Activated naive CD4-positive, alpha-beta T cell treated with Interleukin-2 at 50 U/mL for 16 hours (primary cell): Measurements from ENCODE around the gene PHF2.

Experiments
- DNase-seq: peaks from one replicate; pipeline ENCODE4 v3.0.0-alpha.2; 2020

Gene PHF2

GRCh38 chr9:93603011-93603410 is 26.6 kb downstream of the PHF2 start:
- no peak for DNase-seq

DNA sequence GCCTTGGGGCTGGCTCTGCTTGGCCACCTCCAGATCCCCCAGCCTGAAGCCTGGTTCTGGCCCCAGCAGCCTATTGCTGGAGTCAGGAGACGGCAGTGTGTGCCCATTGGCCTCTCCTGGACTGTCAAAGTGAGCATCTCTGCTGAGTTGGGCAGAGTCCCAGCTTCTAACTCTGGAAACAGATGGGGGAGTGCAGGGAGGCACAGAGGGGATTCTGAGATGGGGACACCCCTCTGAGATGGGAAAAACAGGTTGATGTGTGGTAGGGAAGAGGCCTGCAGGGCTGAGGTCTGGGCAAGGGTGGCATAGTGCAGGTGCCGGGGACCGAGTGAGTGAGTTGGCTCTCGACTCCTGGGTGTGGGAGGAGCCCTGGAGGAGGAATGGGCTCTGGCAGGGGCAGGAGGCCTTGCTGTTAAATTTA is 27.5 kb downstream of the PHF2 start:
- no peak for DNase-seq

DNA sequence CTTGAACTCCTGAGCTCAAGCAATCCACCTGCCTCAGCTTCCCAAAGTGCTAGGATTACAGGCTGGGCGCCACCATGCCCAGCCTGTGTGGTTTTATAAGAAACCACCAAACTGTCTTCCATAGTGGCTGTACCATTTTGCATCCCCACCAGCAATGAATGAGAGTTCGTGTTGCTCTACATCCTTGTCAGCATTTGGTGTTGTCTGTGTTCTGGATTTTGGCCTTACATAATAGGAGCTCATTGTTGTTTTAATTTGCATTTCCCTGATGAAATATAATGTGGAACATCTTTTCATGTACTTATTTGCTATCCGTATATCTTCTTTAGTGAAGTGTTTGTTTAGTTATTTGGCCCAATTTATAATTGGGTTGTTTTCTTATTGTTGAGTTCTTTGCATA is 29.8 kb downstream of the PHF2 start:
- no peak for DNase-seq

DNA sequence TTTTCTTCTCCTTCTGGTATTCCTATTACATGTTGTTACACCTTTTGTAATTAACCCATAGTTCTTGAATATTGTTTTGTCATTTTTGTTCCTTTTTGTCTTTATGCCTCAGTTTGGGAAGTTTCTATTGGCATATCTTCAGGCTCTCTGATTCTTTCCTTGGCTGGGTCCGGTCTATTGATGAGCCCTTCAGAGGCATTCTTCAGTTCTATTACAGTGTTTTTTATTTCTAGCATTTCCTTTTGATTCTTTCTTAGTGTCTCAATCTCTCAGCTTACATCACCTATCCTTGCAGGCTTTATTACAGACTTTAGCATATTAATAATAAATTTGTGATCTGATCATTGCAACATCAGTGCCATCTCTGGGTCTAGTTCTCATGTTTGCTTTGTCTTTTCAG is 33.8 kb downstream of the PHF2 start:
- no peak for DNase-seq

DNA sequence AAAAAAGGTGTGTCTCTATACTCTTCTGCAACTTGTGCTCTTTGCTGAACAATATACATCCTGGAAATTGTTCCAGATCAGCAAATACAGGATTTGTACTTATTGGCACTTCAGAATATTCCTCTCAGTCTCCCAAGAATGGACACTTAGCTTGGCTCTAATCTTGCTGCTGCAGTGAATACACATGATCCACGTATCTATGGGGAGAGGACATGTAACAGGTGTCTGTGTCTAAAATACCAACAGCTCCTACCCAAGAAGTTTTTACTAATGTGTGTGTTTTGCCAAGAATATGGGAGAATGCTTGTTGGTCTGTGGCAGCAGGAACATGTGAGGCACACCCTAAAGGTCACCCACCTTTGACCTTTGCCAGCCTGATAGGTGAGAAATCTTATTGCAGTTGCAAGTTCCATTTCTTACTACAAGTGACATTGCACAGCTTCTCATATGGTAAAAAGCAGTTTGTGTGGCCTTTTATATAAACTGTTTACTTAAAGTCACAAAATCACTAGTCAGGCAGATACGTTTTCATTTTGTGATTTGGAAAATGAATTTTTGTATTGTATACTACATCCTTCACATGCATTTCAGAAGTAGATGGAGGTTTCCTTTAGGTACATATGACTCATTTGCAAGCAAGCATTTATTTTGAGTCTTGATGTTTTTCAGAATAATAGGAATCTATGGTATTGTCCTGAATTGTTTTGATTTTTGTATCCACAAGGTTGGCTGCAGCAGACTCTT is 35.8 kb downstream of the PHF2 start:
- no peak for DNase-seq

GRCh38 chr9:93612796-93613154 is 36.4 kb downstream of the PHF2 start:
- no peak for DNase-seq

DNA sequence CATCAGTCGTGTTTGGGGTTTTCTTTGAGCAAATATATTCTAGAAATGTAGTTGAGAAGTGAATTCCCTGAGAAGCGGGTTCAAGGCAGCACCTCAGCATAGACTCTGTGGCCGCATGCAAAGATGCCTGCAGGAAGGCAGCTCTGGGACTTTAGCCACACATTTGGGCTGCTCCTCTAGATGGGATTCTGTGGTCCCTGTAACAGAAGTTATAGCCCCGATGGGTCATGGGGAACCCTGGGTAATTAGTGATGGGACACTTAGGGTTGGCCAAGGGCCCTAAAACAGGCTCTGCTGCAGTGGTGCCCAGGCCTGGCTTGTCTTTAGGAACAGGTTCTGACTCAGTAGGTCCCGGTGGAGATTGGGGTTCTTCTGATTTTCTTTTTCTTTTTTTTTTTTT is 36.8 kb downstream of the PHF2 start:
- DNase-seq, result no peak

DNA sequence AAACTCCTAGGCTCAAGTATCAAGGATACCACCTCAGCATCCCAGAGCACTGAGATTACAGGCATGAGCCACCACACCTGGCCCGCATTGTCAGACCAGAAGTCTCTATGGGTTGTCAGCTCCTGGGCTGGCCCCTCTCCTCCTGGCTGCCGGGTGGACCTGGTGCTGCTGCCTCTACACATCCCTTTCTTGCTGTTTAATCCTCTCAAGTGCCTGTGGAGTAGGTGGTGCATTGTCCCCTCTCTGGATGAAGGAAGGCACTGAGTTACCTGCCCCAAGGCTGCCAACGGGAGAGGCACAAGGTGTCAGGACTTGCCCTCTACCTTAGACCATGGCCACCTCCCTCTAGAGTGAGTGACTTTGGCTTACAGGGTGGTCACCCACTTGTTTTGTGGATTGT is 37.4 kb downstream of the PHF2 start:
- DNase-seq, result no peak

GRCh38 chr9:93614830-93615468 is 38.6 kb downstream of the PHF2 start:
- no peak for DNase-seq

DNA sequence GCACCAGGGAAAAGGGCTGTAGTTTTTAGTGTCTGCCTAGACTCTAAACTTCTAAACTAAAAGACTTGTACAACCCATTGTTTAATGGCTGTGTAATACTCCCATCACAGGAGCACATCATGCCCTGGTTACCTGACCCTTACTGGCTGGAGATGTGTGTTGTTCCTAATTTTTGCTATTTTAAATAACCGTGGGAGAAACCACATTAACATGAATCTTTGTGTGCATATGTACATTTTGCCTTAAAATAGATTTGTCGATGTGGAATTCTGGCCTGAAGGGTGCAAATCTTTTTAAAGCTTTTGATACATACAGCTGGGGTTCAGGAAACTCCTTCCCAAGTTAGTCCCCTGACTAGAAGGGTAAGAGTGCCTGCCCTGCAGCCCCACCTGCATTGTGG is 39.7 kb downstream of the PHF2 start:
- DNase-seq, result no peak

DNA sequence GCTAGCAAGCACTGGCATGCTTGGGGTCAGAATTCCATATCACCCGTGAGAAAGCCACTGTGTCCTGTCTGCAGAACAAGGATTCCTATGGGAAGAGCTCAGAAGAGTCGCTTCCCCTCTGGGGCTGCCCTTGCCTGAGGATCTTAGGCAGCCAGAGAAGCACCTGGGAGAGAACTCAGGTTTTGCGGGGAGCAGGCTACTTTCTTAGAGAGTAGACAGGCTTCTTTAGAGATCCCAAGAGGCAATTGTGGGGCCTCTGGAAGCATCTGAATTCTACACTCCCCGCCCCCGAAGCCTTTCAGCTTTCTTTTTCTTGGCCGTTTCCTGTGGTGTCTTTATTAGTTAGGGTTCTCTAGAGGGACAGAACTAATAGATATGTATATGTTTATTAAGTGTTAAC is 40.9 kb downstream of the PHF2 start:
- DNase-seq, result no peak

DNA sequence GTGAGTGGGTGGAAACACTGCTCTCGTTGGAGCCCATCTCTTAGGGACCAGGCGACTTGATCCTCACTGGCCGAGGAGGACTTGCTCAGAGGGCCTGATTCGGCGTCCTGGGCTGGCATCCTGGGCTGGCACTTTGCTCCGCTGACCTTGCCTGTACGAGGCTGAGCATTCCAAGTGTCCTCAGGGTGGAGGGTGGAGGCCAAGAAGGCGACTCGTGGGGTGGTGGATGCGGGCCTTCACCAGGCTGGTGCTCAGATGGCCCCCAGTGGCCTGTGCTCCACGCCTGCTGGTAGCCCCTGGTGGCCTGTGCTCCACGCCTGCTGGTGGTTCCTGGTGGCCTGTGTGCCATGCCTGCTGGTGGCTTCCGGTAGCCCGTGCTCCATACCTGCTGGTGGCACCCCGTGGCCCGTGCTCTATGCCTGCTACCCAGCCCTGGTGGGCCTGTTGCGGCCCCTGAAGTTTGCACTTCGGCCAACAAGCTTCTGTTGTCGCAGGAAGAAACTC is 42.9 kb downstream of the PHF2 start:
- DNase-seq, result no peak

DNA sequence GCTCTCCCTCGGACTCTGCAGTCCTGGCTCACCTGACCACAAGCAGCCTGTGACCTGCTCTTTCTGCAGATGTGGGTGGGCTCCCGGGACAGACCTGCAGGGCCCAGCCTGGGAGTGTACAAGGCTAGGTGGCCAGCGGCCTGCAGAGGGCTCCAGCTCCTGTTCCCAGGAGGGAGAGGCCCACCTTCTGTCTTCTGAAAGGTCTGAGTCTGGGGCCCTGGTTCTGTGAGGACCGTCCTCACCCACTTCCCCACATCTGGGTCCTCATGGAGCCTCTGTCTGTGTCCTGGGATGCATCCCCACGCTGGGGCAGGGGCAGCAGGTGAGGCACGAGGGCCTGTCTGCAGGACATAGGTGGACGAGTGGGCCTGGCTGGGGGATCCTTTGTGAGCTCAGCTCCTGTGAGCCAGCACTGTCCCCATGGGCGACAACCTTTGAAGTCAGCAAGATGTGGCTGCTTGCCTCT is 43.7 kb downstream of the PHF2 start:
- DNase-seq, result no peak

- no peak for DNase-seq
Measured at GRCh38 chr9:93620881-93621820, 44.8 kb downstream of the PHF2 start.

- DNase-seq, result no peak
Measured at GRCh38 chr9:93621922-93622321, 45.5 kb downstream of the PHF2 start.

DNA sequence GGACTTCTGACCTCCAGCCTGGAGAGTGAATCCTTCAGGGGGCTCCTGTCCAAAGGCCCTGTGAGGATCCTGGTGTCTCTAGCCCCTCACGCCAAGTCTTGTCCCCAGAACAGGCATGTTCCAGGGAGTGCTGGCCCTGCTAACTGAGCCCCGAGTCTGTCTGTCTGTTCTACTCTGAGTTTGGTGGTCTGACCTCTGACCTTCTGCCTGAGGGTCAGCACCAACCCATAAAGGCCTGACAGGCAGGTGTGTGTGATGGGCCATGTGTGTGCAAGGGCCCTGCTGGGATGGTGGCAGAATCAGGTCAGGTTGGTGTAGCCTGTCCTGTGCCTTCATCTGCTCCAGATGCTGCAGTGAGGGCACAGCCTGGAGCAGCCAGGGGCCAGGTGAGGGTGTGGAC is 46.3 kb downstream of the PHF2 start:
- DNase-seq, result no peak

DNA sequence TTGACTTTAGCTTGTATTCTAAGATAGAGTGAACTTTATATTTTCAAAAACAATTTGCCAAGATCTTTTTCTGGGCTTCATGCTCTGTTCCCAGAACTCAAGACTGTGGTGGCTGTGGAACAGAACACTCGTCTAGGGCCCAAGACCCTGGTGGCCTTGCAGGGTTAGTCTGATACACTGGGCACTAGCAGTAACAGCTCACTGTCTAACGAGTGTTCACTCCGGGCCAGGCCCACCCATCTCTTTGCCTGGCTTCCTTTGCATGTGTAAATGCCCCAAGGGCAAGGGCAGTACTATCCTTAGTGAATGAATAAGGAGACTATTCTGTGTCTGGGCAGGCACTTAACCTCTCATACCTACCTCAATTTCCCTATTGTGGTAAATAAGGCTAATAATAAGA is 47.4 kb downstream of the PHF2 start:
- DNase-seq, result no peak

- no peak for DNase-seq
Measured at GRCh38 chr9:93624431-93624834, 48.0 kb downstream of the PHF2 start.

DNA sequence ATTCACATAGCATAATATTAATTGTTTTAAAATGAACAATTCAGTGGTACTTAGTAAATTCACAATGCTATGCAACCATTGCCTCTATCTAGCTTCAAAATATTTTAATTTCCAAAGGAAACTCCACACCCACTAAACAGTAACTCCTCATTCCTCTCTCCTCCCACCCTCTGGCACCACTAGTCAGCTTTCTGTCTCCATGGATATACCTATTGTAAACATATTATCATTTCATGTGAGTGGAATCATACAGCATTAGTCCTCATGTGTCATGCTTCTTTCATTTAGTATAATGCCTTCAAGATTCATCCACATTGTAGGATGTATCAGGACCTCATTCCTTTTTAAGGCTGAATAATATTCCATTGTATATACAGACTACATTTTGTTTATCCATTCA is 48.6 kb downstream of the PHF2 start:
- no peak for DNase-seq

DNA sequence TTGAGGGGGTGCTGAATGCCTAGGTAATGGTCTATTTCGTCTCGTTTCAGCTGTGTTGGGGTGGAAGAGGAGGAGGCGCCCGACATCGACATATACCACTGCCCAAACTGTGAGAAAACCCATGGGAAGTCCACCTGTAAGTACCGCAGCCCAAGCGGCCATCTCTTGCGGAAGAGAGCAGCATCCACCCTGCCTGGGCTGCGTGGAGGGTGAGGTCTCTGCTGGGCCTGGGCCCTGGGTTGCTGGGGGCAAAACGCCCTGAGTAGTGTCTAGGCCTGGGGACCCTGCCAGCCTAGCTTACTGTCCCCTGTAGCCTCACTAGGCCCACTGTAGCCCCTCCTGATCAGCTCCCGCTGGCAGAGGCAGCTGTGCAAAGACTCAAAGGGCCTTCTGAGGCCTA is 53.5 kb downstream of the PHF2 start:
- DNase-seq, result no peak

DNA sequence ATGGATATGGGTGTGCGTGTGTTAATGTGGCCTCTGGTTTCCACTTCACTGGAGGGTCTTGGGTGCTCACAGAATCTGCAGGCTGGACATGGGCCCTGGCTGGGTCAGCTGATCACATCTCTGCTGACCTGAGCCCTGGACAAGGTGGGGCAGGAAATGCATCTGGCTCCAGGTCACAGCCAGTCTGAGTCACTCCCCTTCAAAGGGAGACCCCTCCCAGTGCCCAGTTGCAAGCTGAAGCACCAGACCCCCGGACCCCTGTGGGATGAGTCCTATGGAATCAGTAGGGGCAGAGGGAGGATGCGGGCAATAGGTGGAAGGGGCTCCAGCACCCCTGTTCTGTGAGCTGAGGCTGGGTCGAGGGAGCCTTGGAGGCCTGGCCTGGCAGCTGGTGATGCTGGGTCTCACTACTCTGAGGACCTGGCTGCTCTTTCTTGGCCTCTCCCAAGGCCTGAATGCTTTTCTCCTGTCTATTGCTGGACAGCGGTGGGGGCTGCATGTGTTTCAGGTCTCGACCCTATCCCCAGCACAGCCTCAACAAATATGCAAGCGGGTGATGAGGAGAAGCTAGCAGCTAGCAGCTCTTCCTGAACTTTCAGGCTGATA is 54.5 kb downstream of the PHF2 start:
- DNase-seq, result no peak

- DNase-seq, result no peak
Measured at GRCh38 chr9:93633492-93634221, 57.3 kb downstream of the PHF2 start.
